Stimulated activated memory B cell treated with anti-CD40 and anti-IgM and Interleukin-4, amounts not matched to agents 10 μg/mL and 1 μg/mL and 100 μg/mL, for 72 hours (primary cell): ENCODE results near the gene EAF1.
"Not testable (repeated sequence)": the region's sequence is repeated elsewhere in the genome, so short reads cannot be mapped to it uniquely, and the experiment has no call there.

ENCODE experiments used
- ATAC-seq: fragments of 150-1000 bp; cut with Tn5 transposase; 2 replicates; pipeline ENCODE4 v1.10.0; 2021
- H3K27ac Mint-ChIP-seq: one replicate; pipeline ENCODE4 v1.8.0; 2022; ENCODE audit warnings: mild to moderate bottlenecking, mixed read lengths
- H3K27me3 Mint-ChIP-seq: one replicate; pipeline ENCODE4 v1.8.0; 2022; ENCODE audit warnings: mixed read lengths
- H3K36me3 Mint-ChIP-seq: one replicate; pipeline ENCODE4 v1.8.0; 2022; ENCODE audit warnings: mixed read lengths
- H3K4me1 Mint-ChIP-seq: one replicate; pipeline ENCODE4 v1.8.0; 2022; ENCODE audit warnings: mixed read lengths
- H3K4me3 Mint-ChIP-seq: one replicate; pipeline ENCODE4 v1.8.0; 2022; ENCODE audit warnings: mild to moderate bottlenecking, moderate library complexity, mixed read lengths
- H3K9me3 Mint-ChIP-seq: one replicate; pipeline ENCODE4 v1.8.0; 2022; ENCODE audit warnings: mixed read lengths

EAF1 gene

GRCh38 chr3:15477951-15478639 is 50.7 kb downstream of the EAF1 start:
- Mint-ChIP-seq H3K27ac (no peak overlapping the region), H3K36me3 (no peaks in the 10 kb centered on the region), H3K27me3 (peaks cover 2% of the 10 kb centered on the region), H3K9me3 (no peaks in the 10 kb centered on the region), H3K4me1 (no peaks in the 10 kb centered on the region), H3K4me3 (no peak overlapping the region)
- no peak for ATAC-seq

GRCh38 chr3:15478640-15478979 is 51.2 kb downstream of the EAF1 start:
- H3K4me3 Mint-ChIP-seq: no peak overlapping the region
- no peaks in the 10 kb centered on the region for H3K36me3 Mint-ChIP-seq
- no peak overlapping the region for H3K27ac Mint-ChIP-seq
- H3K9me3 Mint-ChIP-seq: no peaks in the 10 kb centered on the region
- ATAC-seq: no peak
- peaks cover 7% of the 10 kb centered on the region for H3K27me3 Mint-ChIP-seq
- no peaks in the 10 kb centered on the region for H3K4me1 Mint-ChIP-seq

- no peak for ATAC-seq
- H3K36me3 Mint-ChIP-seq: peaks cover 4% of the 10 kb centered on the region
- H3K4me3 Mint-ChIP-seq: no peak overlapping the region
- H3K27me3 Mint-ChIP-seq: peaks cover 10% of the 10 kb centered on the region
- H3K4me1 Mint-ChIP-seq: no peaks in the 10 kb centered on the region
- no peaks in the 10 kb centered on the region for H3K9me3 Mint-ChIP-seq
- H3K27ac Mint-ChIP-seq: no peak overlapping the region
Observed at GRCh38 chr3:15479400-15480224, 52.2 kb downstream of the EAF1 start.

GRCh38 chr3:15484551-15484950 is 57.2 kb downstream of the EAF1 start:
- not testable (repeated sequence) for H3K4me3 Mint-ChIP-seq, H3K9me3 Mint-ChIP-seq, H3K27me3 Mint-ChIP-seq, H3K4me1 Mint-ChIP-seq, ATAC-seq, H3K27ac Mint-ChIP-seq
- peaks cover 19% of the 10 kb centered on the region for H3K36me3 Mint-ChIP-seq

GRCh38 chr3:15486020-15486419 is 58.6 kb downstream of the EAF1 start:
- Mint-ChIP-seq H3K4me1 (no peaks in the 10 kb centered on the region), H3K27me3 (peaks cover 10% of the 10 kb centered on the region), H3K27ac (no peak overlapping the region), H3K4me3 (no peak overlapping the region), H3K9me3 (no peaks in the 10 kb centered on the region), H3K36me3 (peaks cover 19% of the 10 kb centered on the region)
- ATAC-seq: no peak

- Mint-ChIP-seq H3K4me3 (no peak overlapping the region), H3K27me3 (peaks cover 10% of the 10 kb centered on the region), H3K27ac (no peak overlapping the region), H3K36me3 (peaks cover 19% of the 10 kb centered on the region), H3K4me1 (no peaks in the 10 kb centered on the region), H3K9me3 (no peaks in the 10 kb centered on the region)
- ATAC-seq: no peak
Observed at GRCh38 chr3:15486979-15487378, 59.6 kb downstream of the EAF1 start.

- Mint-ChIP-seq H3K36me3 (peaks cover 19% of the 10 kb centered on the region), H3K27ac (no peak overlapping the region), H3K4me1 (no peaks in the 10 kb centered on the region), H3K27me3 (peaks cover 9% of the 10 kb centered on the region), H3K9me3 (no peaks in the 10 kb centered on the region), H3K4me3 (no peak overlapping the region)
- no peak for ATAC-seq
Observed at GRCh38 chr3:15488002-15488401, 60.6 kb downstream of the EAF1 start.

GRCh38 chr3:15490158-15490557 is 62.8 kb downstream of the EAF1 start:
- Mint-ChIP-seq H3K4me1 (no peaks in the 10 kb centered on the region), H3K27me3 (no peaks in the 10 kb centered on the region), H3K27ac (no peak overlapping the region), H3K4me3 (no peak overlapping the region), H3K36me3 (peaks cover 14% of the 10 kb centered on the region), H3K9me3 (no peaks in the 10 kb centered on the region)
- no peak for ATAC-seq

GRCh38 chr3:15491143-15491542 is 63.7 kb downstream of the EAF1 start:
- H3K27me3 Mint-ChIP-seq: no peaks in the 10 kb centered on the region
- H3K36me3 Mint-ChIP-seq: peaks cover 14% of the 10 kb centered on the region
- no peak overlapping the region for H3K27ac Mint-ChIP-seq
- H3K9me3 Mint-ChIP-seq: no peaks in the 10 kb centered on the region
- H3K4me3 Mint-ChIP-seq: no peak overlapping the region
- ATAC-seq: no peak
- no peaks in the 10 kb centered on the region for H3K4me1 Mint-ChIP-seq
